Mammary epithelial cell (primary cell): ENCODE measurements around the gene EPN3.

Source experiments
- EZH2 ChIP-seq: IDR thresholded peaks from 2 replicates; pipeline ENCODE4 v1.6.1; 2012; ENCODE audit warnings: low read length, inconsistent platforms, borderline replicate concordance
- TF ChIP-seq, protein P1 (sequence below), 2 donors: IDR thresholded peaks in 1 of 2; conservative IDR thresholded peaks in 1 of 2; 2 replicates each; pipeline ENCODE4 v1.5.1; 2011 to 2012; ENCODE audit warnings: inconsistent platforms in 2 of 2, low read length in 2 of 2, mild to moderate bottlenecking in 2 of 2, control low read depth in 1 of 2, low read depth in 1 of 2; ENCODE audit not compliant: insufficient read depth in 1 of 2; ENCODE audit errors: extremely low read depth in 1 of 2

DNA sequence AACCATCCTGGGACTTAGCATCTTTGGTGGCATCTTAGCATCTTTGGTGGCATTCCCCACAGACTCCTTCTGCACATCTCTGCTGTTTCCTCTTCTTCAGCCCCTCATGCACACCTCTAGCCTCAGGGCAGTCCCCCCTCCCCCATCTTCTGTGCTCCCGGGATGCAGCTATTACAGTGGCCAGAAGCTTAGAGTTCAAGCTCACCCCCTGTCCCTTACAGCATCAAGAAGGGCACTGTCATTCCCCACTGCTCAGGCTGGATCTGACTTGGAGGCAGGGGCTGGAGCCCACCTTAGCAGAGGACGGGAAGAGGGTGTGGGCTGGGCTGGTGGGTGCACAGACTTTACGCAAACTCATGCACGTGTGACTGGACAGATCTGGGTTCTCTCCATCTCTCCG, 650 bp downstream of the EPN3 start:
- TF ChIP-seq, protein P1, sequence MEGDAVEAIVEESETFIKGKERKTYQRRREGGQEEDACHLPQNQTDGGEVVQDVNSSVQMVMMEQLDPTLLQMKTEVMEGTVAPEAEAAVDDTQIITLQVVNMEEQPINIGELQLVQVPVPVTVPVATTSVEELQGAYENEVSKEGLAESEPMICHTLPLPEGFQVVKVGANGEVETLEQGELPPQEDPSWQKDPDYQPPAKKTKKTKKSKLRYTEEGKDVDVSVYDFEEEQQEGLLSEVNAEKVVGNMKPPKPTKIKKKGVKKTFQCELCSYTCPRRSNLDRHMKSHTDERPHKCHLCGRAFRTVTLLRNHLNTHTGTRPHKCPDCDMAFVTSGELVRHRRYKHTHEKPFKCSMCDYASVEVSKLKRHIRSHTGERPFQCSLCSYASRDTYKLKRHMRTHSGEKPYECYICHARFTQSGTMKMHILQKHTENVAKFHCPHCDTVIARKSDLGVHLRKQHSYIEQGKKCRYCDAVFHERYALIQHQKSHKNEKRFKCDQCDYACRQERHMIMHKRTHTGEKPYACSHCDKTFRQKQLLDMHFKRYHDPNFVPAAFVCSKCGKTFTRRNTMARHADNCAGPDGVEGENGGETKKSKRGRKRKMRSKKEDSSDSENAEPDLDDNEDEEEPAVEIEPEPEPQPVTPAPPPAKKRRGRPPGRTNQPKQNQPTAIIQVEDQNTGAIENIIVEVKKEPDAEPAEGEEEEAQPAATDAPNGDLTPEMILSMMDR (conservative IDR thresholded peaks at IDR 0.05 in 1 of 2, IDR thresholded peaks at IDR 0.05 in 1 of 2; ENCODE audit: extremely low read depth in 1 of 2, insufficient read depth in 1 of 2, low read depth in 1 of 2, low read length in 2 of 2), result no peak
- no peak for TF ChIP-seq EZH2
